ENCODE data around the gene SPEM1. TPM values are rescaled to one million over a fixed set of nuclear protein-coding genes. Genes with fewer than 3 reads are reported as not detected.

The SPEM1 gene
- total RNA-seq: not detected in 2 replicates
- long read RNA-seq: 0 reads

GRCh38 chr17:7419819-7420610, at the start of gene SPEM1:
TSS of gene SPEM1 (plus strand) at chr17:7420324. CDS start at chr17:7420385, 61 bp downstream.
- Mint-ChIP-seq H3K9me3 (ENCODE audit: unreplicated experiment) (no peaks in the 10 kb centered on the region), H3K27ac (ENCODE audit: unreplicated experiment) (no peak within 1 kb of the TSS), H3K4me1 (ENCODE audit: unreplicated experiment) (no peaks in the 10 kb centered on the region), H3K27me3 (ENCODE audit: unreplicated experiment) (no peaks in the 10 kb centered on the region), H3K4me3 (ENCODE audit: unreplicated experiment) (no peak within 1 kb of the TSS), H3K36me3 (ENCODE audit: unreplicated experiment) (peaks cover 9% of the 10 kb centered on the region)
- TF ChIP-seq CTCF (IDR thresholded peaks at IDR 0.05): no peak
- no peak for DNase-seq (ENCODE audit: extremely low spot score, unreplicated experiment)

GRCh38 chr17:7370853-7371252, 49.3 kb upstream of the SPEM1 start:
- Mint-ChIP-seq H3K4me1 (ENCODE audit: unreplicated experiment) (no peaks in the 10 kb centered on the region), H3K9me3 (ENCODE audit: unreplicated experiment) (no peaks in the 10 kb centered on the region), H3K27me3 (ENCODE audit: unreplicated experiment) (peaks cover 20% of the 10 kb centered on the region), H3K4me3 (ENCODE audit: unreplicated experiment) (no peak overlapping the region), H3K36me3 (ENCODE audit: unreplicated experiment) (no peaks in the 10 kb centered on the region), H3K27ac (ENCODE audit: unreplicated experiment) (no peak overlapping the region)
- no peak for DNase-seq (ENCODE audit: extremely low spot score, unreplicated experiment)
- no peak for TF ChIP-seq CTCF (IDR thresholded peaks at IDR 0.05)

GRCh38 chr17:7374353-7374752, 45.8 kb upstream of the SPEM1 start:
- peaks cover 2% of the 10 kb centered on the region for H3K36me3 Mint-ChIP-seq (ENCODE audit: unreplicated experiment)
- peaks cover 5% of the 10 kb centered on the region for H3K9me3 Mint-ChIP-seq (ENCODE audit: unreplicated experiment)
- no peak overlapping the region for H3K4me3 Mint-ChIP-seq (ENCODE audit: unreplicated experiment)
- no peak for TF ChIP-seq CTCF (IDR thresholded peaks at IDR 0.05)
- no peak overlapping the region for H3K27ac Mint-ChIP-seq (ENCODE audit: unreplicated experiment)
- peaks cover 22% of the 10 kb centered on the region for H3K27me3 Mint-ChIP-seq (ENCODE audit: unreplicated experiment)
- no peaks in the 10 kb centered on the region for H3K4me1 Mint-ChIP-seq (ENCODE audit: unreplicated experiment)
- no peak for DNase-seq (ENCODE audit: extremely low spot score, unreplicated experiment)

GRCh38 chr17:7379134-7379533, 41.0 kb upstream of the SPEM1 start:
- Mint-ChIP-seq H3K9me3 (ENCODE audit: unreplicated experiment) (peaks cover 7% of the 10 kb centered on the region), H3K4me3 (ENCODE audit: unreplicated experiment) (no peak overlapping the region), H3K36me3 (ENCODE audit: unreplicated experiment) (peaks cover 2% of the 10 kb centered on the region), H3K27me3 (ENCODE audit: unreplicated experiment) (peaks cover 49% of the 10 kb centered on the region), H3K27ac (ENCODE audit: unreplicated experiment) (no peak overlapping the region), H3K4me1 (ENCODE audit: unreplicated experiment) (peaks cover 10% of the 10 kb centered on the region)
- TF ChIP-seq CTCF (IDR thresholded peaks at IDR 0.05): no peak
- no peak for DNase-seq (ENCODE audit: extremely low spot score, unreplicated experiment)

- peaks cover 45% of the 10 kb centered on the region for H3K27me3 Mint-ChIP-seq (ENCODE audit: unreplicated experiment)
- peaks cover 2% of the 10 kb centered on the region for H3K36me3 Mint-ChIP-seq (ENCODE audit: unreplicated experiment)
- H3K27ac Mint-ChIP-seq (ENCODE audit: unreplicated experiment): no peak overlapping the region
- peaks cover 10% of the 10 kb centered on the region for H3K4me1 Mint-ChIP-seq (ENCODE audit: unreplicated experiment)
- no peak for DNase-seq (ENCODE audit: extremely low spot score, unreplicated experiment)
- peak overlapping the region; percentile 54 for H3K4me3 Mint-ChIP-seq (ENCODE audit: unreplicated experiment)
- H3K9me3 Mint-ChIP-seq (ENCODE audit: unreplicated experiment): peaks cover 7% of the 10 kb centered on the region
- no peak for TF ChIP-seq CTCF (IDR thresholded peaks at IDR 0.05)
Observed at GRCh38 chr17:7380321-7380720, 39.8 kb upstream of the SPEM1 start.

All from osteocyte (in vitro differentiated cells).